Measurements from ENCODE around the gene HS1BP3.

Gene HS1BP3, protein sequence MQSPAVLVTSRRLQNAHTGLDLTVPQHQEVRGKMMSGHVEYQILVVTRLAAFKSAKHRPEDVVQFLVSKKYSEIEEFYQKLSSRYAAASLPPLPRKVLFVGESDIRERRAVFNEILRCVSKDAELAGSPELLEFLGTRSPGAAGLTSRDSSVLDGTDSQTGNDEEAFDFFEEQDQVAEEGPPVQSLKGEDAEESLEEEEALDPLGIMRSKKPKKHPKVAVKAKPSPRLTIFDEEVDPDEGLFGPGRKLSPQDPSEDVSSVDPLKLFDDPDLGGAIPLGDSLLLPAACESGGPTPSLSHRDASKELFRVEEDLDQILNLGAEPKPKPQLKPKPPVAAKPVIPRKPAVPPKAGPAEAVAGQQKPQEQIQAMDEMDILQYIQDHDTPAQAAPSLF

GRCh38 chr2:20650877-20651730, at the start of gene HS1BP3:
Gene HS1BP3 (minus strand): TSS chr2:20651098. CDS start chr2:20651063, 35 bp downstream.
- peak; percentile 87 for DNase-seq (ENCODE audit: low spot score)

GRCh38 chr2:20698916-20699613, 48.2 kb upstream of the HS1BP3 start:
- no peak for DNase-seq (ENCODE audit: low spot score)

GRCh38 chr2:20697322-20697934, 46.5 kb upstream of the HS1BP3 start:
- DNase-seq (ENCODE audit: low spot score), result no peak

- DNase-seq (ENCODE audit: low spot score), result no peak
Measured at GRCh38 chr2:20696366-20696765, 45.5 kb upstream of the HS1BP3 start.

DNA sequence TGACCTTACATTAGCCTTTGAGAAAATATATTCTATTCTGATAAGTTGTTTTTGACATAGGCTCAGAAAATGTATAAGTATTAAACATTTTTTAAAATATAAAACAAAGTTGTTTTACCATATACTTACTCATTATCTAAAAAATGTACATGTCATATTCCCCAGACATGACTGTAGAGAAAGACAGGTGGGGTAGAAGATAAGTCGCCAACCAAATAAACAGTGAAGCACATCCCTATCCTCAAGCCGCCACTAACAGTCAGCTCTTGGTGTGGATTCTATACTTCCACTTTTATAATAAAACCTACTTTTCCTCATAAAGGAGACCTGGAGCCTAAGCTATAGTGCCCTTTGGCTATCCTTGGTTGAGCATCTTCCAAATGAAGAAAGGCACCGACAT, 42.4 kb upstream of the HS1BP3 start:
- DNase-seq (ENCODE audit: low spot score), result no peak

DNA sequence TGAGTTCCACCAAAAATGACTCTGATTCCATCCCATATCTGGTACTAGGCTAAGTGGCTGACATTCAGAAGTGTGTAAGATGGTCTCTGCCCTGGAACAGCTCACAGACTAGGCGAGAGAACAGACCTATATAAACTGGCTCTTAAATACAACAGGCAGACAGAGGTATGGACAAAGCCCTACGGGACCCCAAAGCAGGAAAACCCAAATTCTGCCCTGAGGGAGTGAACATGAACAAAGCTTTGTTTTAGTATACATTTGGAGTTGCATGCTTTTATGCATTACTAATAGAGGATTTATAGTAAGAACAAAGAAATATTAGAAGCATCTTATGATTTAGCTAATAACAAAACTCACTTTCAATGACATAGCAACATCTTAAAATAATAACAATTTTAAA, 41.2 kb upstream of the HS1BP3 start:
- DNase-seq (ENCODE audit: low spot score), result no peak

DNA sequence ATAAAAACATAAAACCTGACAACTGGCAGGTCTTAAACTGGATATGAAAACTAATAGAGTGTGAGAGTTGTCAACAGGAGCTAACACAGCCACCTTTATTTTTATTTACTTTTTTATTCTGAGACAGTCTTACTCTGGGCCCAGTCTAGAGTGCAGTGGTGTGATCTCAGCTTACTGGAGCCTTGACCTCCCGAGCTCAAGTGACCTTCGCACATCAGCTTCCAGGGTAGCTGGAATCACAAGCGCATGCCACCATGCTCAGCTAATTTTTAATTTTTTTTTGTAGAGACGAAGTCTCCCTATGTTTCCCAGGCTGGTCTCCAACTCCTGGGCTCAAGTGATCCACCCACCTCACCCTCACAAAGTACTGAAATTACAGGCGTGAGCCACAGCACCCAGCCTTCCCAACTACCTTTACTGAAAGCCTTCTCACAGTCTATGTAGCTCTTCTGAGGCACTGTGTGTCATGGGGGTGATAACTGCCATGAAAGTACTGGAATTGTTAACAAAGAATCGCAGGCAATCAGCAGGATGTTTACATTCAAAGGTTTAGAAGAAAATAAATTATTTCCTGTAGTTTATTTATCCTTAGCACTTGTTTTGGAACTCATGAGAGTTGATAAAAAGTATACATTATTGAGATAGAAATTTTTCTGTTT, 40.3 kb upstream of the HS1BP3 start:
- no peak for DNase-seq (ENCODE audit: low spot score)

DNA sequence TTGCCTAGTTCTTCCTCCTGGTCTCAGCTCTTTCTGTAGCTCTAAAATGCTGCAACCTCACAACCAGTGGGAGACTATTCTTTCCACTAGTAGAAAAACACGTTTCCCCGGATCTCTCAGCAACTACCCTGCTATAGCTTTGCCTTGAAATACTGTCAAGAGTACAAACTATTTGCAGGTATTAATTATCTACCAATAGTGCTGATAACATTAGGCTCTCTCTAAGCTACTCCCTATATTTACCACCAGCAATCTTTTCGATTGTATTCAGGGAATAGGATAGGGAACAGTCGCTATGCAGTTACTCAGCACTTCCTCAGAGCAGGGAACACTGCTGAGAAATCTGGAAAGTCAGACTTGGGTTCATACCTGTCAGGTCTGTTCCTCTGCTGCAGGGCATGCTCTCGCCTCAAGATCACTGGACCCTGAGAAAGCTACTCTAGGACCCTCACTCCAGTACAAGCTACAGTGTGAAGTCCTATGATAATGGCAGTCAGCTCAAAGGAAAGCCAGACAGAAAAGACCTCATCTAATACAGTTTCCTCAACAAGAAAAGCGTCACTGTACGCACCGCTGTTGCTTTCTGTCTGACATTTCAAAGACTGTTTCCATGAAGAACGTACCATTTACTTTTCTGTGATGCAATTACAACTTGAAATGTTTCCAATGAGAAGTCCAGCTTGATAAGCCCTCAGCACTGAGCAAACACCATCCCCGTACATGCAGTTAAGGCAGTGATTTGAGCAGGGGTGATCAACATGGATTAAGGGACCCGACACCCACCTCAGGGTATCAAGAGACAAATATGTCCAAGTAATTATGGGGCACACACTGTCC, 38.7 kb upstream of the HS1BP3 start:
- DNase-seq (ENCODE audit: low spot score), result no peak

DNA sequence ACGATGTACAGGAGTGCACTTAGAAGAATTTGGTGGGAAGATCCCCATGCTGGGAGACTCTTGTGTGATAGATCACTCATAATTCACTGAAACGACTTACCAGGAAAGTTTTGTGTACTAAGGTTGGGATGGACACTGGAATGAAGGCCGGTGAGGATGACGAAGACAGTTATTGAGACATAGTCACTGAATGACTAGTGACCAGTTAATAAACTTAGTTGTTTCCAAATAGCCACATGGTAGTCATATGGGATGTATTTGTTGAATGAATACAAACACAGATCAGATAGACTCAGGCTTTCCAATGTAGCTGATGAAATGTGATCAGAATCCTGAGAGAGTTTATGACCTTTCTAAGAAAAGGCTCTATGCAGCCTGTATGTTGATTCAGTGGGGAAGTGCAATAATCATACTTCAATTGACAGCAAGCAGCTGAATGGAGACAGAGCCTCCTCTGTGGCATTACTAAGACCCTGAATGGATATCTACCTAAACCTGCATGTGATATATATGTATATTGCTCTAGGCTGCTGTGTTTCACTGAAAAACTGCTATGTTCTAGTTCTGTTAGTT, 36.4 kb upstream of the HS1BP3 start:
- DNase-seq (ENCODE audit: low spot score), result no peak

GRCh38 chr2:20684581-20685063, 33.7 kb upstream of the HS1BP3 start:
- DNase-seq (ENCODE audit: low spot score), result no peak

DNA sequence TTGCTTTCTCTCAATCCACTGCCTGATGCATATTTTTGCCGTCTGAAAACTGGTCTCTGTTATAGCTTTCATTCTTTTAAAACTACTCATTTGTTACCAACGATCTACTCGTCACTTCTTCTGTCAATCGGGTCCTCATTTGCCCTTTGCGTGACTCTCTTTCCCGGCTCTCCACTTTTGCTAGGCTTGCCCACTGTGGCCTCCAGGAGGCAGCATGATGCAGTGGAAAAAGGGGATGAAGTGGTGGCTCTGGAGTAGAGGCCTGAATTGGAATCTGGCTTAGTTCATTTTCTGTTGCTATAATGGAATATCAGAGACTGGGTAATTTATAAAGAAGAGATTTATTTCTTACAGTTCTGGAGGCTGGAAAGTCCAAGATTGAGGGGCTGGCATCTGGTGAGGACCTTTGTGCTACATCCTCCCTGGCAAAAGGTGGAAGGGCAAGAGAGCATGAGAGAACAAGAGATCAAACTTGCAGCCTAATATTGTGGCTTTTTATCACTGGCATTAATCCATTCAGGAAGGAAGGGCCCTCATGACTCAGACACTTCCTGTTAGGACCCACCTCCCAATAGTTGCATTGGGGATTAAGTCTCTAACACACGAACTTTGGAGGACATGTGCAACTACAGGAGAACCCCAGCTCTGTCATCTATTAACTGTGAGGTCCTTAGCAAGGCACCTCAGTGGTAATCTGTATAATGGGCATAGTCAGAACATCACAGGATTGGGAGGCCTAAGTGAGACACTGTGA, 31.4 kb upstream of the HS1BP3 start:
- DNase-seq (ENCODE audit: low spot score), result no peak

DNA sequence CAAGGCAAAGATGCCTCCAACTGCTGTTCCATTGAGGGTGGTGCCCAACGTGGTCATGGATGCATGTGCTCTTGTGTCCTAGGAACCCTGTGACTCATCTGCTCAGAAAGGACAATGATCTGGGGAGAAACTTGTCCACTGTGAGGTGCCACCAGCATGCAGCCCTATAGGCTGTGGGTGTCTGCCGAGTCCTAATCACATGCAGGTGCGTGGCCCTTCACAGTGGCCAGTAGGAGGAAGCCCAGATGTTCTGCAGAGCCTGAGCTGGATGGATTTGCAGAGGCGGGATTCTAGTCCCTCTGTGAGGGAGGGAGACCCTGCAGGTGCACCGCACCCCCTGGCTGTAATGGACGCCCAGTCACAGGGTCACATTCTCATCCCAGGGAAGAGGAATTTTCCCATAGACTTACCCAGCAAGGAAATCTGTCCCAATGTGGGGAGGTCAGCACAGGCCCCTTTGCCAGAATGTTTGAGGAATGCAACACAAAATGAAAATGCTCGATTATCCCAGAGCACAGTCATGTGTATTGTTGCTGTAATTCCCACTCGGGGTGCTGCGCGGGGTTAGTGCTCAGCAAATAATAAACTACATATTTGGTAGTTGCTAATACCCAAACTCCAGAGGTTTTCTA, 30.0 kb upstream of the HS1BP3 start:
- DNase-seq (ENCODE audit: low spot score), result no peak

- no peak for DNase-seq (ENCODE audit: low spot score)
Measured at GRCh38 chr2:20678780-20679179, 27.9 kb upstream of the HS1BP3 start.

DNA sequence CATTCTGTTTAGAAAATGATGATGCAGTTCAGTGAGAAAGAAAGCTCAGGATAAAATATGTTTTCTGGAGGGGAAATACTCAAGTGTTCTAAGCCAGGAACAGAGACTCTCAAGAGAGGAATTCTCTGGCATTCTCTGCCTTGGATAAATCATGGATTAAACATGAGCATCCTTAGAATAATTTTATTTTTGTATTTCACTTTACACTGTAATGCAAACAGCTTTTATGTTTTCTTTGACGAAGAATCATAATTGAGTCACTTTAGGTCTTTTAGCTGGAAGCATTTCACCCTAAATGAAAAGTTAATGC, 27.1 kb upstream of the HS1BP3 start:
- DNase-seq (ENCODE audit: low spot score), result no peak

GRCh38 chr2:20677301-20678085, 26.6 kb upstream of the HS1BP3 start:
- DNase-seq (ENCODE audit: low spot score), result no peak

GRCh38 chr2:20676353-20677215, 25.7 kb upstream of the HS1BP3 start:
- DNase-seq (ENCODE audit: low spot score), result no peak

- peak; percentile 24 for DNase-seq (ENCODE audit: low spot score)
Measured at GRCh38 chr2:20675701-20676352, 24.9 kb upstream of the HS1BP3 start.
